Panc1 (cell line): ENCODE measurements around the gene SMIM38. TPM values are rescaled to one million over a fixed set of nuclear protein-coding genes. Genes with fewer than 3 reads are reported as not detected.

ENCODE experiments used
- ATAC-seq: fragments of 200-7000 bp; cut with Tn5 transposase; 2 replicates; pipeline ENCODE4 v1.9.1; 2020; ENCODE audit warnings: mild to moderate bottlenecking, moderate library complexity
- BruUV-seq: library from RNA; stranded (reverse); fragments of 400-500 nt; replicated peaks from 2 replicates; lab custom pipeline; 2021; lab: Mats Ljungman, UMichigan
- CTCF ChIA-PET: fragments of 300-600 bp; sonication (Branson Sonifier 250); formaldehyde crosslinking; loops from one replicate; lab custom pipeline; 2022; ENCODE audit warnings: antibody characterized with exemption; lab: Charles Lee
- POLR2A ChIA-PET: fragments of 300-600 bp; sonication (Branson Sonifier 250); formaldehyde crosslinking; loops from one replicate; lab custom pipeline; 2022; ENCODE audit warnings: antibody characterized with exemption; lab: Charles Lee
- DNase-seq: peaks from one replicate; pipeline ENCODE4 v3.0.0-alpha.2; 2010; ENCODE audit warnings: low read depth, low spot score
- H3K27ac ChIP-seq: 2 replicates; pipeline ENCODE4 v1.5.1; 2011; ENCODE audit warnings: mild to moderate bottlenecking, low read length, inconsistent platforms
- H3K27me3 ChIP-seq: fragments of 200-500 bp; sonication (Bioruptor generic); 2 replicates; pipeline ENCODE4 v1.6.0; 2014; ENCODE audit warnings: low read length, inconsistent platforms; ENCODE audit not compliant: control insufficient read depth, insufficient read depth
- H3K36me3 ChIP-seq: fragments of 200-500 bp; sonication (Bioruptor generic); 2 replicates; pipeline ENCODE4 v1.5.1; 2014; ENCODE audit warnings: inconsistent platforms, mild to moderate bottlenecking, low read length, moderate library complexity; ENCODE audit not compliant: control insufficient read depth, insufficient read depth
- H3K4me1 ChIP-seq: 2 replicates; pipeline ENCODE4 v1.5.1; 2011; ENCODE audit warnings: inconsistent platforms, mild to moderate bottlenecking, low read length, moderate library complexity; ENCODE audit not compliant: control insufficient read depth, insufficient read depth
- H3K4me3 ChIP-seq, 2 experiments: 2 replicates each; pipeline ENCODE4 v1.5.1; 2011 to 2012; ENCODE audit warnings: low read depth in 2 of 2, low read length in 2 of 2, mild to moderate bottlenecking in 2 of 2, inconsistent platforms in 1 of 2, moderate library complexity in 1 of 2
- H3K9me3 ChIP-seq: fragments of 200-500 bp; sonication (Bioruptor generic); 2 replicates; pipeline ENCODE4 v1.5.1; 2014; ENCODE audit warnings: low read depth, mild to moderate bottlenecking, inconsistent platforms, low read length, moderate library complexity; ENCODE audit not compliant: control insufficient read depth, insufficient read depth
- CTCF ChIP-seq: fragments of 450-650 bp; IDR thresholded peaks from 2 replicates; pipeline ENCODE4 v1.5.1; 2017; ENCODE audit warnings: mild to moderate bottlenecking
- POLR2AphosphoS5 ChIP-seq: IDR thresholded peaks from 2 replicates; pipeline ENCODE4 v1.6.1; 2012; ENCODE audit warnings: mild to moderate bottlenecking, low read depth, low read length, moderate library complexity
- SIN3A ChIP-seq: IDR thresholded peaks from 2 replicates; pipeline ENCODE4 v1.6.1; 2012; ENCODE audit warnings: low read depth, mild to moderate bottlenecking, low read length, moderate library complexity, borderline replicate concordance; ENCODE audit not compliant: insufficient read depth
- TCF7L2 ChIP-seq: IDR thresholded peaks from 2 replicates; pipeline ENCODE4 v1.6.1; 2011; ENCODE audit warnings: mild to moderate bottlenecking, low read depth, low read length, inconsistent platforms
- in situ Hi-C: cut with HindIII; loops from 2 replicates; pipeline ENCODE4 v1.10.0; 2016; ENCODE audit warnings: low sequenced_read_pairs, low pct_unique_long_range_greater_than_20kb
- intact Hi-C: fragments of 100-400 bp; cut with micrococcal nuclease; formaldehyde crosslinking; loops from one replicate; pipeline ENCODE4 v1.10.0; 2022; ENCODE audit not compliant: unreplicated experiment
- total RNA-seq: library from RNA; stranded (reverse); gene quantifications from one replicate; pipeline ENCODE4 v1.2.1, GENCODE V29; 2021; ENCODE audit not compliant: unreplicated experiment
- TF ChIP-seq, protein P1 (sequence below), 2 experiments: IDR thresholded peaks; 2 replicates each; pipeline ENCODE4 v1.6.1; 2011 to 2012; ENCODE audit warnings: low read depth in 2 of 2, control low read depth in 1 of 2, low read length in 1 of 2, mild to moderate bottlenecking in 1 of 2, moderate library complexity in 1 of 2; ENCODE audit not compliant: insufficient read depth in 1 of 2

The SMIM38 gene
- total RNA-seq, 1 experiment from 2014 or later, result 0.46 TPM

DNA sequence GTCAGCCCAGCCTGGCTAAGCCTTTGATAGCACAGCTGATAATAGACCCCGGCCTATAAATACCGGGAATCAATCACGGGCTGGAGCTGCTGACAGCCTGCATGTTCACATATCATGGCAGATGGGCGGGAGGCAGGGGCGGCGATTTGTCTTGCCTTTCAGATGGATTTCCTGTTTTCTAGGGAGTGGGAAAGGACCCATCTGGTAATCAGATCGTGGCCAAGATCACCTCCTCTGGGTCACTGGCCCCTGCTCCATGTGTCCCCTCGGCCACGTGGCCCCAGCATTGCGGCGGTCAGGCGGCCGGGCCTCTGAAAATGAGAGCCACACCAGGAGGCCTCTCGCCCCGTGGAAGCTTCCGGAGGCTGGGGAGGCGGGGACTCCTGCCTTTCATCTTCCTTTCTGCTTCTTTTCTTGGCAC lies 36.6 kb downstream of the SMIM38 start:
- DNase-seq (no peak), ATAC-seq (no peak)
- Histone ChIP-seq H3K4me1 (no peaks in the 10 kb centered on the region), H3K36me3 (no peaks in the 10 kb centered on the region), H3K27me3 (no peaks in the 10 kb centered on the region), H3K9me3 (no peaks in the 10 kb centered on the region), H3K27ac (no peak overlapping the region), H3K4me3 (no peak overlapping the region)
- intact Hi-C loops (no loop called here), in situ Hi-C loops (no loop called here)
- POLR2A ChIA-PET, result no interaction called here
- no TSS peak for BruUV-seq
- CTCF ChIA-PET, result interaction anchor here (0.6 kb wide), 1 partner anchor 68 kb away, joined by 3 read pairs; no protein-coding TSS in a partner anchor
- TF ChIP-seq SIN3A (no peak), POLR2AphosphoS5 (no peak), CTCF (no peak), TCF7L2 (no peak; the same call in 1 of the 2 replicates)
- TF ChIP-seq, protein P1, sequence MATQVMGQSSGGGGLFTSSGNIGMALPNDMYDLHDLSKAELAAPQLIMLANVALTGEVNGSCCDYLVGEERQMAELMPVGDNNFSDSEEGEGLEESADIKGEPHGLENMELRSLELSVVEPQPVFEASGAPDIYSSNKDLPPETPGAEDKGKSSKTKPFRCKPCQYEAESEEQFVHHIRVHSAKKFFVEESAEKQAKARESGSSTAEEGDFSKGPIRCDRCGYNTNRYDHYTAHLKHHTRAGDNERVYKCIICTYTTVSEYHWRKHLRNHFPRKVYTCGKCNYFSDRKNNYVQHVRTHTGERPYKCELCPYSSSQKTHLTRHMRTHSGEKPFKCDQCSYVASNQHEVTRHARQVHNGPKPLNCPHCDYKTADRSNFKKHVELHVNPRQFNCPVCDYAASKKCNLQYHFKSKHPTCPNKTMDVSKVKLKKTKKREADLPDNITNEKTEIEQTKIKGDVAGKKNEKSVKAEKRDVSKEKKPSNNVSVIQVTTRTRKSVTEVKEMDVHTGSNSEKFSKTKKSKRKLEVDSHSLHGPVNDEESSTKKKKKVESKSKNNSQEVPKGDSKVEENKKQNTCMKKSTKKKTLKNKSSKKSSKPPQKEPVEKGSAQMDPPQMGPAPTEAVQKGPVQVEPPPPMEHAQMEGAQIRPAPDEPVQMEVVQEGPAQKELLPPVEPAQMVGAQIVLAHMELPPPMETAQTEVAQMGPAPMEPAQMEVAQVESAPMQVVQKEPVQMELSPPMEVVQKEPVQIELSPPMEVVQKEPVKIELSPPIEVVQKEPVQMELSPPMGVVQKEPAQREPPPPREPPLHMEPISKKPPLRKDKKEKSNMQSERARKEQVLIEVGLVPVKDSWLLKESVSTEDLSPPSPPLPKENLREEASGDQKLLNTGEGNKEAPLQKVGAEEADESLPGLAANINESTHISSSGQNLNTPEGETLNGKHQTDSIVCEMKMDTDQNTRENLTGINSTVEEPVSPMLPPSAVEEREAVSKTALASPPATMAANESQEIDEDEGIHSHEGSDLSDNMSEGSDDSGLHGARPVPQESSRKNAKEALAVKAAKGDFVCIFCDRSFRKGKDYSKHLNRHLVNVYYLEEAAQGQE (IDR thresholded peaks at IDR 0.05; ENCODE audit: insufficient read depth in 1 of 2, low read depth in 2 of 2, low read length in 1 of 2), result no peak

DNA sequence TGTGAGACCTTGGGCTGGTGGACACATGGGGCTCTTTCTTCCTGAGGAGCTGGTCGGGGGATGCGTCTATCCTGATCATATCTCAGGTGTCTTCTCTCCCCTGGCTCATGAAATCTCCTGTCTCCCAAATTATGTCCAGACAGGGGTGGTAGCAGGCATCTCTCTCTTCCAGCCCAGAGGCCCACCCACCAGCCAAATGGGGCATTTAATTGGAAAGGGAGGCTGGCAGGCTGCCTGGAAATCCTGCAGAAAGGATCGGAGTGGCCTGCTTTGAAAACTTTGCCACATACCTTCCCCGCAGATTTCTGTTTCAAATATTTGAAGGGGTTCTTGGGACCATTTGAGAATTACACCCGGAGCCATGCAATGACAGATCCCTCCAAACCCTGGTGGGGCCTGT lies 37.4 kb downstream of the SMIM38 start:
- TF ChIP-seq CTCF, result no peak
- no peak for DNase-seq
- Histone ChIP-seq H3K27ac (no peak overlapping the region), H3K27me3 (no peaks in the 10 kb centered on the region), H3K4me1 (no peaks in the 10 kb centered on the region), H3K4me3 (no peak overlapping the region), H3K36me3 (no peaks in the 10 kb centered on the region), H3K9me3 (no peaks in the 10 kb centered on the region)
- no peak for ATAC-seq
- intact Hi-C loops, result no loop called here
- ChIA-PET CTCF (no interaction called here), POLR2A (no interaction called here)
- in situ Hi-C loops, result no loop called here
- BruUV-seq, result no TSS peak
